A549 (cell line): Measurements from ENCODE around the gene TRIM41. TPM values are rescaled to one million over a fixed set of nuclear protein-coding genes. Genes with fewer than 3 reads are reported as not detected.

ENCODE experiments used
- ATAC-seq, 2 experiments: fragments of 200-7000 bp in 1 of 2; fragments of >200 bp in 1 of 2; cut with Nextera tagmentation in 1 of 2; cut with Tn5 transposase in 1 of 2; 3 replicates each; pipeline versions ENCODE4 v1.8.0 to v1.9.1; 2018 to 2020; ENCODE audit warnings: mild to moderate bottlenecking in 1 of 2, moderate library complexity in 1 of 2
- CTCF ChIA-PET: fragments of 300-600 bp; sonication (Branson Sonifier 250); formaldehyde crosslinking; extraction: SDS; loops from one replicate; lab custom pipeline; 2021; ENCODE audit warnings: antibody characterized with exemption, inconsistent platforms; lab: Yijun Ruan, JAX
- POLR2A ChIA-PET: fragments of 350-600 bp; formaldehyde crosslinking; extraction: SDS; loops from one replicate; lab custom pipeline; 2021; ENCODE audit warnings: antibody characterized with exemption, inconsistent platforms; lab: Yijun Ruan, JAX
- DNase-seq, 2 experiments: peaks; one replicate each; pipeline versions ENCODE4 v3.0.0 to v3.0.0-alpha.2; 2011 to 2016; ENCODE audit warnings: low read depth in 1 of 2, low spot score in 1 of 2
- FAIRE-seq: peaks from 2 replicates; lab custom pipeline; 2011; peaks lifted over from hg19 to GRCh38; lab: Jason Lieb, UNC
- H3K27ac ChIP-seq, 2 experiments: fragments of >200 bp; sonication (Bioruptor Twin); formaldehyde crosslinking; 3 replicates each; pipeline ENCODE4 v1.5.1; 2016 to 2017
- H3K4me1 ChIP-seq: fragments of >200 bp; sonication (Bioruptor Twin); formaldehyde crosslinking; 3 replicates; pipeline ENCODE4 v1.6.1; 2016
- H3K4me2 ChIP-seq: fragments of >200 bp; sonication (Bioruptor Twin); formaldehyde crosslinking; 3 replicates; pipeline ENCODE4 v1.6.1; 2016
- H3K4me3 ChIP-seq: fragments of >200 bp; sonication (Bioruptor Twin); formaldehyde crosslinking; 3 replicates; pipeline ENCODE4 v1.5.1; 2016
- H3K9me3 ChIP-seq: fragments of >200 bp; sonication (Bioruptor Twin); formaldehyde crosslinking; 3 replicates; pipeline ENCODE4 v1.6.1; 2016
- ATOH8 ChIP-seq: fragments of 250-450 bp; sonication (Bioruptor Pico); IDR thresholded peaks from 2 replicates; pipeline ENCODE4 v1.5.0; 2020; ENCODE audit warnings: low read depth, mild to moderate bottlenecking, moderate library complexity
- BCL3 ChIP-seq: fragments of >200 bp; sonication (Bioruptor Twin); formaldehyde crosslinking; IDR thresholded peaks from 3 replicates; pipeline ENCODE4 v1.6.1; 2016
- CEBPB ChIP-seq, 2 experiments: fragments of >200 bp in 1 of 2; sonication (Bioruptor Twin) in 1 of 2; formaldehyde crosslinking in 1 of 2; IDR thresholded peaks; 2 replicates each; pipeline ENCODE4 v1.6.1; 2012 to 2016
- ELK1 ChIP-seq: fragments of 150-350 bp; IDR thresholded peaks from 2 replicates; pipeline ENCODE4 v1.6.1; 2014; ENCODE audit warnings: low read depth, mild to moderate bottlenecking, low read length
- EP300 ChIP-seq, 2 experiments: fragments of >200 bp; sonication (Bioruptor Twin); formaldehyde crosslinking; IDR thresholded peaks; 2 replicates in 1 of 2; 3 replicates in 1 of 2; pipeline ENCODE4 v1.6.1; 2016 to 2017
- FOSB ChIP-seq: fragments of 250-450 bp; sonication (Bioruptor Pico); IDR thresholded peaks from 2 replicates; pipeline ENCODE4 v1.5.0; 2020; ENCODE audit warnings: mild to moderate bottlenecking, moderate library complexity
- HOXA7 ChIP-seq: fragments of 250-450 bp; sonication (Bioruptor Pico); IDR thresholded peaks from 2 replicates; pipeline ENCODE4 v1.5.0; 2020; ENCODE audit warnings: mild to moderate bottlenecking, moderate library complexity
- HOXB13 ChIP-seq: fragments of 250-450 bp; sonication (Bioruptor Pico); IDR thresholded peaks from 2 replicates; pipeline ENCODE4 v1.5.0; 2020; ENCODE audit warnings: low read depth, mild to moderate bottlenecking, moderate library complexity
- HOXB5 ChIP-seq: fragments of 250-450 bp; sonication (Bioruptor Pico); IDR thresholded peaks from 2 replicates; pipeline ENCODE4 v1.5.0; 2020; ENCODE audit warnings: mild to moderate bottlenecking, moderate library complexity
- JUN ChIP-seq, 2 experiments: fragments of >200 bp; sonication (Bioruptor Twin); formaldehyde crosslinking; IDR thresholded peaks; 2 replicates in 1 of 2; 3 replicates in 1 of 2; pipeline ENCODE4 v1.6.1; 2016 to 2017
- MAFK ChIP-seq: fragments of 450-650 bp; IDR thresholded peaks from 2 replicates; pipeline ENCODE4 v1.6.1; 2014; ENCODE audit not compliant: partially characterized antibody
- NPAS2 ChIP-seq: fragments of 250-450 bp; sonication (Bioruptor Pico); IDR thresholded peaks from 2 replicates; pipeline ENCODE4 v1.8.0; 2022; ENCODE audit warnings: mild to moderate bottlenecking, moderate library complexity, borderline replicate concordance
- PHF8 ChIP-seq: fragments of 200-600 bp; sonication (generic); IDR thresholded peaks from 2 replicates; pipeline ENCODE4 v1.6.1; 2016; ENCODE audit warnings: low read depth, mild to moderate bottlenecking, antibody characterized with exemption, moderate library complexity, borderline replicate concordance
- POLR2A ChIP-seq: IDR thresholded peaks from 2 replicates; pipeline ENCODE4 v1.6.1; 2012; ENCODE audit warnings: mild to moderate bottlenecking, low read length
- RAD21 ChIP-seq, 2 experiments: fragments of >200 bp in 1 of 2; sonication (Bioruptor Twin) in 1 of 2; formaldehyde crosslinking in 1 of 2; IDR thresholded peaks in 1 of 2; conservative IDR thresholded peaks in 1 of 2; 2 replicates in 1 of 2; 3 replicates in 1 of 2; pipeline ENCODE4 v1.6.1; 2012 to 2018; ENCODE audit warnings: inconsistent platforms in 1 of 2
- RCOR1 ChIP-seq: fragments of 150-350 bp; IDR thresholded peaks from 2 replicates; pipeline ENCODE4 v1.6.1; 2014; ENCODE audit warnings: antibody characterized with exemption, low read length, low read depth
- TP53 ChIP-seq: fragments of 250-450 bp; sonication (Bioruptor Pico); IDR thresholded peaks from 2 replicates; pipeline ENCODE4 v1.5.0; 2021; ENCODE audit warnings: mild to moderate bottlenecking, moderate library complexity
- USF2 ChIP-seq: fragments of 450-650 bp; IDR thresholded peaks from 2 replicates; pipeline ENCODE4 v1.6.1; 2014; ENCODE audit warnings: antibody characterized with exemption
- ZC3H11A ChIP-seq: fragments of 450-650 bp; IDR thresholded peaks from 2 replicates; pipeline ENCODE4 v1.6.1; 2014; ENCODE audit warnings: antibody characterized with exemption, mild to moderate bottlenecking
- ZSCAN20 ChIP-seq: fragments of 250-450 bp; sonication (Bioruptor Pico); IDR thresholded peaks from 2 replicates; pipeline ENCODE4 v1.8.0; 2022; ENCODE audit warnings: mild to moderate bottlenecking, moderate library complexity
- WGBS: methylation state at CpG from one replicate; pipeline ENCODE4 v1.1.6; 2017; ENCODE audit errors: missing lambda C conversion rate; 5-methylcytosine and 5-hydroxymethylcytosine counted together
- polyA plus RNA-seq, 4 experiments: library from polyadenylated mRNA; depleted of rRNA in 3 of 4; stranded (reverse); fragments of >200 nt; fragmentation: RNase III in 1 of 4; extraction: RNeasy Plus Mini Kit Qiagen cat#74134 plus additional on column Dnase treatment in 1 of 4; gene quantifications; 2 replicates in 3 of 4; 3 replicates in 1 of 4; pipeline ENCODE4 v1.2.3, GENCODE V29; 2011 to 2017
- TF ChIP-seq, protein P1 (sequence below): fragments of >200 bp; sonication (Bioruptor Twin); formaldehyde crosslinking; IDR thresholded peaks from 2 replicates; pipeline ENCODE4 v1.6.1; 2016

The TRIM41 gene
- polyA plus RNA-seq, 2 of the 4 experiments (the other 2 are of a cell fraction), result 22.7 to 32.5 TPM

GRCh38 chr5:181184845-181185216, 38.2 kb upstream of the TRIM41 start:
- POLR2A ChIA-PET, result interaction anchor here (0.6 to 1.8 kb wide), 16 partner anchors 11 to 1473 kb away, joined by 3 to 34 read pairs (median 4); partner anchors contain the start of genes RACK1, TRIM41, TRIM7 and ZFP62
- peak overlapping the region; percentile 79 to 86 for H3K27ac ChIP-seq
- H3K4me1 ChIP-seq, result peaks cover 12% of the 10 kb centered on the region
- CTCF ChIA-PET, result interaction anchor here (0.7 to 2.8 kb wide), 24 partner anchors 9 to 400 kb away, joined by 3 to 33 read pairs (median 4); partner anchors contain the start of gene TRIM7
- H3K4me3 ChIP-seq, result peak overlapping the region; percentile 49
- ATAC-seq, result no peak
- no peak for FAIRE-seq
- peak in 1 of 2 experiments; percentile 60 for DNase-seq
- H3K9me3 ChIP-seq, result no peaks in the 10 kb centered on the region
- no peak for TF ChIP-seq NPAS2
- 0 out of 2 replicates have a peak, but pooled peaks have one; percentile 12 for TF ChIP-seq PHF8
- TF ChIP-seq CEBPB (IDR thresholded peaks at IDR 0.05), result 0 out of 4 replicates have a peak, but pooled peaks of 1 of the 2 experiments have one; percentile 18
- TF ChIP-seq, all 56 proteins: peak for 2
- 21% methylated on average over 16 of the region's 16 CpGs for WGBS
- H3K4me2 ChIP-seq, result peak overlapping the region; percentile 79

DNA sequence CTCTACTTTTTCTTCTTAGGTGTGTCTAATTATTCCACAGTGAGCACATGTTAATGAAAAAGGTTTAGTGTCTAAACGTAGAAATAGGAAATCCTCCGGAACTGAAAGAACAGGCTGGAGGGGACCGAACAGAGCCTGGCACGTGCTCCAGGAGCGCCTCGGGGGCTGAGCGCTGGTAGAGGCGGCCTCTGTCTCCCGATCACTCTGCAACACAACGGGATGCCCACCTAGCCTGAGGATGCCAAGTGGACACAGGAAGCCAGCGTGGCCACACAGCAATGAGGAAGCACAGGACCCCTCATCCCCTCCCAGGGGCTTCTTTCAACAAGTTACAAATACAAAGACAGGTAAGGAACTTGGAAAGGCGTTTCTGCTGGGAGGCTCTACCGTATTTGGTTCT, 37.5 kb upstream of the TRIM41 start:
- H3K4me2 ChIP-seq, result peak overlapping the region; percentile 79; the same call in 2 of the 3 replicates
- peaks cover 12% of the 10 kb centered on the region for H3K4me1 ChIP-seq
- no peak for FAIRE-seq
- no peak overlapping the region for H3K4me3 ChIP-seq
- TF ChIP-seq NPAS2 (no peak), JUN (IDR thresholded peaks at IDR 0.05) (no peak), POLR2A (no peak), EP300 (IDR thresholded peaks at IDR 0.05) (no peak), RCOR1 (no peak), TP53 (CRISPR knock-in tag) (no peak), PHF8 (no peak), ELK1 (no peak), HOXB5 (CRISPR knock-in tag) (no peak), RAD21 (conservative IDR thresholded peaks at IDR 0.05 in 1 of 2, IDR thresholded peaks at IDR 0.05 in 1 of 2) (no peak), ATOH8 (CRISPR knock-in tag) (no peak), ZSCAN20 (CRISPR knock-in tag) (no peak), USF2 (no peak), FOSB (CRISPR knock-in tag) (no peak), HOXA7 (CRISPR knock-in tag) (no peak), ZC3H11A (no peak), MAFK (no peak), BCL3 (no peak), HOXB13 (CRISPR knock-in tag) (no peak)
- TF ChIP-seq, protein P1, sequence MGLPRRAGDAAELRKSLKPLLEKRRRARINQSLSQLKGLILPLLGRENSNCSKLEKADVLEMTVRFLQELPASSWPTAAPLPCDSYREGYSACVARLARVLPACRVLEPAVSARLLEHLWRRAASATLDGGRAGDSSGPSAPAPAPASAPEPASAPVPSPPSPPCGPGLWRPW, result no peak
- no peak overlapping the region for H3K27ac ChIP-seq
- no peaks in the 10 kb centered on the region for H3K9me3 ChIP-seq
- no peak for ATAC-seq
- ChIA-PET CTCF (interaction anchor here (1.0 to 2.8 kb wide), 9 partner anchors 9 to 401 kb away, joined by 3 to 33 read pairs (median 5); partner anchors contain the start of gene TRIM7), POLR2A (interaction anchor here (1.3 to 1.8 kb wide), 4 partner anchors 12 to 20 kb away, joined by 4 to 34 read pairs (median 8); partner anchors contain the start of gene TRIM7)
- 91% methylated on average over 13 of the region's 13 CpGs for WGBS
- DNase-seq, result no peak
